Measurements from ENCODE around the gene RHOD. TPM values are rescaled to one million over a fixed set of nuclear protein-coding genes. Genes with fewer than 3 reads are reported as not detected.
A peak's percentile ranks its signal among the peaks of the same experiment; 100 is the strongest.

The RHOD gene
- total and polyA plus RNA-seq, 9 of the 15 experiments (the other 6 are each of a cell fraction or from before 2014, with no cell fraction given): not detected

DNA sequence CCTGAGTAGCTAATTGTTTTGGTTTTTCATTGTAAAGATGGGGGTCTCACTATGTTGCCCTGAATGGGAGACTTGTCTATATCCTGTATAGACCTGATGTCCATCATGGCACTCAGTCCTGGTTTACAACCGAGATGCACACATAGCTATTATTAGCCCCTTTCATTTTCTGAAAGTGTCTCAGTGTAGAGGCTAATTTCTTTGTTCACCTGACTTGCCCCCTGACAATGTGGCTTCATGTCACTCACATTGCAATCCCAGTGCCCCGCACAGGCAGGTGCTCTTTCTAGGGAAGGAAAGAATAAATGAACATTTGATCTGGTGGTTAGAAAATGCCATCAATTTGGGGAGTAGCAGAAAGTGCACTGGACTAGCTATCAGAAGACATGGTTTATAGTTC lies 49.3 kb downstream of the RHOD start:
- Histone ChIP-seq H4K20me1 (replicated peaks; ENCODE audit: control insufficient read depth, insufficient read depth, low read length) (no peaks in the 10 kb centered on the region), H3K9ac (ENCODE audit: insufficient read depth in 1 of 2, low read depth in 2 of 2, low read length in 2 of 2) (no peak overlapping the region), H2AFZ (ENCODE audit: low read depth, low read length) (no peak overlapping the region), H3K27ac (ENCODE audit: extremely low read depth, low read depth, low read length) (no peak overlapping the region), H3K79me2 (ENCODE audit: control insufficient read depth, insufficient read depth, low read length) (no peaks in the 10 kb centered on the region), H3K4me2 (ENCODE audit: insufficient read depth, low read length) (no peak overlapping the region), H3K9me1 (ENCODE audit: control insufficient read depth, insufficient read depth, low read length) (no peaks in the 10 kb centered on the region), H3K4me3 (no peak overlapping the region), H3K4me1 (replicated peaks in 1 of 2; ENCODE audit: control insufficient read depth in 2 of 2, insufficient read depth in 2 of 2, low read length in 2 of 2) (peaks cover 6 to 13% of the 10 kb centered on the region in 2 experiments; a peak in 3 of 5 replicates), H3K9me3 (replicated peaks; ENCODE audit: control insufficient read depth, insufficient read depth, low read depth, low read length) (no peaks in the 10 kb centered on the region), H3K36me3 (ENCODE audit: control insufficient read depth, insufficient read depth, low read length) (no peaks in the 10 kb centered on the region), H3K27me3 (ENCODE audit: control insufficient read depth in 2 of 2, insufficient read depth in 2 of 2, low read length in 2 of 2) (no peaks in the 10 kb centered on the region)
- no peak for FAIRE-seq
- intact Hi-C loops (cut with micrococcal nuclease) (no loop called here), in situ Hi-C loops (cut with MboI) (no loop called here)
- BruUV-seq (replicated peaks): no TSS peak
- no peak for ATAC-seq
- DNase-seq (ENCODE audit: extremely low read depth in 1 of 4, low spot score in 3 of 4): no peak
- 35% methylated on average over 2 of the region's 2 CpGs for WGBS (ENCODE audit: insufficient coverage, low coverage, missing lambda C conversion rate)
- TF ChIP-seq, protein P1, sequence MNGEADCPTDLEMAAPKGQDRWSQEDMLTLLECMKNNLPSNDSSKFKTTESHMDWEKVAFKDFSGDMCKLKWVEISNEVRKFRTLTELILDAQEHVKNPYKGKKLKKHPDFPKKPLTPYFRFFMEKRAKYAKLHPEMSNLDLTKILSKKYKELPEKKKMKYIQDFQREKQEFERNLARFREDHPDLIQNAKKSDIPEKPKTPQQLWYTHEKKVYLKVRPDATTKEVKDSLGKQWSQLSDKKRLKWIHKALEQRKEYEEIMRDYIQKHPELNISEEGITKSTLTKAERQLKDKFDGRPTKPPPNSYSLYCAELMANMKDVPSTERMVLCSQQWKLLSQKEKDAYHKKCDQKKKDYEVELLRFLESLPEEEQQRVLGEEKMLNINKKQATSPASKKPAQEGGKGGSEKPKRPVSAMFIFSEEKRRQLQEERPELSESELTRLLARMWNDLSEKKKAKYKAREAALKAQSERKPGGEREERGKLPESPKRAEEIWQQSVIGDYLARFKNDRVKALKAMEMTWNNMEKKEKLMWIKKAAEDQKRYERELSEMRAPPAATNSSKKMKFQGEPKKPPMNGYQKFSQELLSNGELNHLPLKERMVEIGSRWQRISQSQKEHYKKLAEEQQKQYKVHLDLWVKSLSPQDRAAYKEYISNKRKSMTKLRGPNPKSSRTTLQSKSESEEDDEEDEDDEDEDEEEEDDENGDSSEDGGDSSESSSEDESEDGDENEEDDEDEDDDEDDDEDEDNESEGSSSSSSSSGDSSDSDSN (IDR thresholded peaks at IDR 0.05; ENCODE audit: borderline replicate concordance in 1 of 2, low read depth in 2 of 2, low read length in 2 of 2): no peak
- TF ChIP-seq TAF7 (tag; IDR thresholded peaks at IDR 0.05): no peak
- TF ChIP-seq ZNF347 (CRISPR knock-in tag; IDR thresholded peaks at IDR 0.05; ENCODE audit: low read depth): no peak
- ChIA-PET POLR2A (no interaction called here), CTCF (ENCODE audit: low intra/inter-chr PET ratio) (no interaction called here)

DNA sequence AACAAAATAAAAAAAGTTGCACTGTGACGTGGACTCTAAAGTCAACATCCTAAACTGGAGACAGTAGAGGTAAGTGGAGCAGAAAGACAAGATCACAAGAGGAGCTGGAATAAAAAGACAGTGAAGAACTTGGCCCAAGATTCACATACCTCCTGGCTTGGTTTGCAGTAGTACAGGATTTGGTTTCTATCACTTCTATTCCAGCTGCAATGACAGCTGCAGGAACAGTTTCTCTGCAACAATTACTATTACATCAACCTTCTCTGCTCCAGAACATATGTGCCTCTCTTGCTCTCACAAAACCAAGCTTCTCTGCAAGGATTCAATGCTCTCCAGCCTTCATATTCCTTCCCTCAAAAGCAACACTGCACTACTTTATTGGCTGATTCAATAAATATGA lies 54.6 kb downstream of the RHOD start:
- 31% methylated on average over 1 of the region's 1 CpG for WGBS (ENCODE audit: insufficient coverage, low coverage, missing lambda C conversion rate)
- no peaks in the 10 kb centered on the region for H4K20me1 ChIP-seq (replicated peaks; ENCODE audit: control insufficient read depth, insufficient read depth, low read length)
- H3K4me3 ChIP-seq: no peak overlapping the region
- no peak overlapping the region for H3K4me2 ChIP-seq (ENCODE audit: insufficient read depth, low read length)
- in situ Hi-C loops (cut with MboI) (no loop called here), intact Hi-C loops (cut with micrococcal nuclease) (no loop called here)
- H3K36me3 ChIP-seq (ENCODE audit: control insufficient read depth, insufficient read depth, low read length): no peaks in the 10 kb centered on the region
- H3K9me1 ChIP-seq (ENCODE audit: control insufficient read depth, insufficient read depth, low read length): no peaks in the 10 kb centered on the region
- no peaks in the 10 kb centered on the region for H3K9me3 ChIP-seq (replicated peaks; ENCODE audit: control insufficient read depth, insufficient read depth, low read depth, low read length)
- no peaks in the 10 kb centered on the region for H3K27me3 ChIP-seq (ENCODE audit: control insufficient read depth in 2 of 2, insufficient read depth in 2 of 2, low read length in 2 of 2)
- CTCF ChIA-PET (ENCODE audit: low intra/inter-chr PET ratio): no interaction called here
- peak; percentile 40 for ATAC-seq
- no peak for TF ChIP-seq CHD4 (IDR thresholded peaks at IDR 0.05; ENCODE audit: insufficient read depth, insufficient replicate concordance, low read depth, low read length, poor library complexity, severe bottlenecking)
- TF ChIP-seq, protein P2, sequence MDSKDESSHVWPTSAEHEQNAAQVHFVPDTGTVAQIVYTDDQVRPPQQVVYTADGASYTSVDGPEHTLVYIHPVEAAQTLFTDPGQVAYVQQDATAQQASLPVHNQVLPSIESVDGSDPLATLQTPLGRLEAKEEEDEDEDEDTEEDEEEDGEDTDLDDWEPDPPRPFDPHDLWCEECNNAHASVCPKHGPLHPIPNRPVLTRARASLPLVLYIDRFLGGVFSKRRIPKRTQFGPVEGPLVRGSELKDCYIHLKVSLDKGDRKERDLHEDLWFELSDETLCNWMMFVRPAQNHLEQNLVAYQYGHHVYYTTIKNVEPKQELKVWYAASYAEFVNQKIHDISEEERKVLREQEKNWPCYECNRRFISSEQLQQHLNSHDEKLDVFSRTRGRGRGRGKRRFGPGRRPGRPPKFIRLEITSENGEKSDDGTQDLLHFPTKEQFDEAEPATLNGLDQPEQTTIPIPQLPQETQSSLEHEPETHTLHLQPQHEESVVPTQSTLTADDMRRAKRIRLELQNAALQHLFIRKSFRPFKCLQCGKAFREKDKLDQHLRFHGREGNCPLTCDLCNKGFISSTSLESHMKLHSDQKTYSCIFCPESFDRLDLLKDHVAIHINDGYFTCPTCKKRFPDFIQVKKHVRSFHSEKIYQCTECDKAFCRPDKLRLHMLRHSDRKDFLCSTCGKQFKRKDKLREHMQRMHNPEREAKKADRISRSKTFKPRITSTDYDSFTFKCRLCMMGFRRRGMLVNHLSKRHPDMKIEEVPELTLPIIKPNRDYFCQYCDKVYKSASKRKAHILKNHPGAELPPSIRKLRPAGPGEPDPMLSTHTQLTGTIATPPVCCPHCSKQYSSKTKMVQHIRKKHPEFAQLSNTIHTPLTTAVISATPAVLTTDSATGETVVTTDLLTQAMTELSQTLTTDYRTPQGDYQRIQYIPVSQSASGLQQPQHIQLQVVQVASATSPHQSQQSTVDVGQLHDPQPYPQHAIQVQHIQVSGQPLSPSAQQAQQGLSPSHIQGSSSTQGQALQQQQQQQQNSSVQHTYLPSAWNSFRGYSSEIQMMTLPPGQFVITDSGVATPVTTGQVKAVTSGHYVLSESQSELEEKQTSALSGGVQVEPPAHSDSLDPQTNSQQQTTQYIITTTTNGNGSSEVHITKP (IDR thresholded peaks at IDR 0.05; ENCODE audit: partially characterized antibody): peak; percentile 10
- H3K27ac ChIP-seq (ENCODE audit: extremely low read depth, low read depth, low read length): no peak overlapping the region
- FAIRE-seq: no peak
- no peaks in the 10 kb centered on the region for H3K79me2 ChIP-seq (ENCODE audit: control insufficient read depth, insufficient read depth, low read length)
- no peak overlapping the region for H3K9ac ChIP-seq (ENCODE audit: insufficient read depth in 1 of 2, low read depth in 2 of 2, low read length in 2 of 2)
- BruUV-seq (replicated peaks): no TSS peak
- H3K4me1 ChIP-seq (replicated peaks in 1 of 2; ENCODE audit: control insufficient read depth in 2 of 2, insufficient read depth in 2 of 2, low read length in 2 of 2): peaks cover 3 to 16% of the 10 kb centered on the region in 2 experiments; a peak in 2 of 5 replicates
- peak overlapping the region; percentile 16; the same call in 1 of the 2 replicates for H2AFZ ChIP-seq (ENCODE audit: low read depth, low read length)
- POLR2A ChIA-PET: interaction anchor here (0.6 to 0.8 kb wide), 3 partner anchors 29 to 638 kb away, joined by 3 read pairs; no protein-coding TSS in a partner anchor
- no peak for DNase-seq (ENCODE audit: extremely low read depth in 1 of 4, low spot score in 3 of 4)

Data from K562 (cell line).